Measurements from ENCODE around the gene FNDC1.

GRCh38 chr6:159303784-159304183 lies 134.6 kb downstream of the FNDC1 start:
- TF ChIP-seq CTCF (IDR thresholded peaks at IDR 0.05) (no peak), POLR2A (IDR thresholded peaks at IDR 0.05) (no peak)
